ENCODE data around the gene ARHGEF11.
A peak's percentile ranks its signal among the peaks of the same experiment; 100 is the strongest.
"Not testable (repeated sequence)": the region's sequence is repeated elsewhere in the genome, so short reads cannot be mapped to it uniquely, and the experiment has no call there.

Gene ARHGEF11

DNA sequence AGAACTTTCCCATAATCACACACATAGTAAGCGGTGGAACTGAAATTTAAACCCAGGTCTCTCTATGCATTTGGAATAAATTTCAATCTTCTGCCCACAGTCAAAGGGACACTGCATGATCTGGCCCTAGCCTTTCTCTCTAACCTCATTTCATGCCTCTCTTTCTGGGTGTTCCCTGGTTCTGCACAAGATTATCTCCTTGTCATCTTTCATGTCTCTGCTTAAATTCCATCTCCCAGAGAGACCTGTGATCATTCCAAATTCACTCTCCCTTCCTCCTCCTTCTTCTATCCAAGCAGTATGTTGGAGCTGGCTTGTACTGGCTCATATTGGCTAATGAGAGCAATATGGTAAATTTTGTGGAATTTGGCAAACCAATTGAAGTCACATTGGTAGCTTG is 31.9 kb upstream of the ARHGEF11 start:
- Mint-ChIP-seq H3K4me1 (ENCODE audit: low read depth) (peaks cover 6% of the 10 kb centered on the region), H3K4me3 (no peak overlapping the region), H3K27me3 (peaks cover 30% of the 10 kb centered on the region), H3K9me3 (no peaks in the 10 kb centered on the region), H3K36me3 (ENCODE audit: low read depth) (no peaks in the 10 kb centered on the region), H3K27ac (no peak overlapping the region)
- no peak for DNase-seq

- peaks cover 6% of the 10 kb centered on the region for H3K4me1 Mint-ChIP-seq (ENCODE audit: low read depth)
These were observed 28.6 kb upstream of the ARHGEF11 start for GRCh38 chr1:157073944-157074685.

GRCh38 chr1:157069601-157070000 is 24.1 kb upstream of the ARHGEF11 start:
- Mint-ChIP-seq H3K27me3 (peaks cover 48% of the 10 kb centered on the region), H3K4me3 (no peak overlapping the region), H3K9me3 (no peaks in the 10 kb centered on the region), H3K27ac (no peak overlapping the region), H3K36me3 (ENCODE audit: low read depth) (no peaks in the 10 kb centered on the region), H3K4me1 (ENCODE audit: low read depth) (peaks cover 6% of the 10 kb centered on the region)
- no peak for DNase-seq

More at GRCh38 chr1:157073944-157074685, 28.6 kb upstream of the ARHGEF11 start:
- Mint-ChIP-seq H3K27me3 (peaks cover 30% of the 10 kb centered on the region), H3K9me3 (no peaks in the 10 kb centered on the region), H3K4me3 (no peak overlapping the region), H3K36me3 (ENCODE audit: low read depth) (no peaks in the 10 kb centered on the region), H3K27ac (no peak overlapping the region)
- DNase-seq, result peak; percentile 50

DNA sequence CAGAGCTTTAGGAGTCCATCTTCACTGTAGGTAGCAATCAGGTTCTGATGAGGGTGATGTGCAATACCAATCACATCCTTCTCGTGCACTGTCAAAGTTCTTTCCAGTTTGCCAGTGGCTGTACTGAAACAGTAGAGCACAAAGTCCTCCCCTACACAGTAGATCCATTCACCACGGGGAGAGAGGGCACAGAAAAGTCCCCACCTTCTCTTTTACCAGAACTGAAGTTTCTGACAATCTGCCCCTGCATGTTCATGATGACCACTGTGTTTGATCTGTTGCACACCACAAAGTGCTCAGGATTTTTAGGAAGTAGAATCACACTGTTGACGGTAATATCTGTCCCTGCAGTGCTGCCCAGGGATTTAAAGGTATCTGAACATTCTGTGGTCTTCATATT is 13.7 kb upstream of the ARHGEF11 start:
- not testable (repeated sequence) for DNase-seq; H3K27ac Mint-ChIP-seq; H3K4me1 Mint-ChIP-seq (ENCODE audit: low read depth); H3K4me3 Mint-ChIP-seq; H3K36me3 Mint-ChIP-seq (ENCODE audit: low read depth)
- Mint-ChIP-seq H3K9me3 (peaks cover 13% of the 10 kb centered on the region), H3K27me3 (peaks cover 48% of the 10 kb centered on the region)

DNA sequence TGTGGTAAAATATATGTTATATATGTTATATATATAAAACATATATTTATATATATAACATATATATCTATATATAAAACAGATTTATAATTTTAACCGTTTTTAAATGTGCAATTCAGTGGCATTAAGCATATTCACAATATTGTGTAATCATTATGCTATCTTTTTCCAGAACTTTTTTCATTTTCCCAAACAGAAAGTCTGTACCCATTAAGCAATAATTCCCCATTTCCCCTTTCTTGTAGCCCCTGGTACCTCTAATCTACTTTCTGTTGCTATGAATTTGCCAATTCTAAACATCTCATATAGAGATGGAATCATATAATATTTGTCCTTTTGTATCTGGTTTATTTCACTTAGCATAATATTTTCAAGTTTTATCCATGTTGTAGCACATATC is 10.7 kb upstream of the ARHGEF11 start:
- Mint-ChIP-seq H3K4me1 (ENCODE audit: low read depth) (no peaks in the 10 kb centered on the region), H3K27ac (no peak overlapping the region), H3K4me3 (no peak overlapping the region), H3K9me3 (peaks cover 16% of the 10 kb centered on the region), H3K36me3 (ENCODE audit: low read depth) (no peaks in the 10 kb centered on the region), H3K27me3 (peaks cover 59% of the 10 kb centered on the region)
- no peak for DNase-seq

GRCh38 chr1:157055729-157056128 is 10.2 kb upstream of the ARHGEF11 start:
- Mint-ChIP-seq H3K9me3 (peaks cover 12% of the 10 kb centered on the region), H3K27me3 (peaks cover 64% of the 10 kb centered on the region)
- not testable (repeated sequence) for DNase-seq; H3K4me3 Mint-ChIP-seq; H3K36me3 Mint-ChIP-seq (ENCODE audit: low read depth); H3K4me1 Mint-ChIP-seq (ENCODE audit: low read depth); H3K27ac Mint-ChIP-seq

GRCh38 chr1:157050836-157051235 is 5.3 kb upstream of the ARHGEF11 start:
- H3K27ac Mint-ChIP-seq, result no peak overlapping the region
- H3K4me3 Mint-ChIP-seq, result no peak overlapping the region
- H3K27me3 Mint-ChIP-seq, result peaks cover 69% of the 10 kb centered on the region
- peaks cover 8% of the 10 kb centered on the region for H3K4me1 Mint-ChIP-seq (ENCODE audit: low read depth)
- DNase-seq, result no peak
- peaks cover 2% of the 10 kb centered on the region for H3K36me3 Mint-ChIP-seq (ENCODE audit: low read depth)
- peaks cover 9% of the 10 kb centered on the region for H3K9me3 Mint-ChIP-seq

GRCh38 chr1:157047062-157047410 is 1.5 kb upstream of the ARHGEF11 start:
- Mint-ChIP-seq H3K36me3 (ENCODE audit: low read depth) (peaks cover 2% of the 10 kb centered on the region), H3K27ac (no peak overlapping the region), H3K9me3 (peaks cover 4% of the 10 kb centered on the region), H3K4me1 (ENCODE audit: low read depth) (peaks cover 11% of the 10 kb centered on the region), H3K4me3 (no peak overlapping the region), H3K27me3 (peaks cover 84% of the 10 kb centered on the region)
- DNase-seq, result no peak

DNA sequence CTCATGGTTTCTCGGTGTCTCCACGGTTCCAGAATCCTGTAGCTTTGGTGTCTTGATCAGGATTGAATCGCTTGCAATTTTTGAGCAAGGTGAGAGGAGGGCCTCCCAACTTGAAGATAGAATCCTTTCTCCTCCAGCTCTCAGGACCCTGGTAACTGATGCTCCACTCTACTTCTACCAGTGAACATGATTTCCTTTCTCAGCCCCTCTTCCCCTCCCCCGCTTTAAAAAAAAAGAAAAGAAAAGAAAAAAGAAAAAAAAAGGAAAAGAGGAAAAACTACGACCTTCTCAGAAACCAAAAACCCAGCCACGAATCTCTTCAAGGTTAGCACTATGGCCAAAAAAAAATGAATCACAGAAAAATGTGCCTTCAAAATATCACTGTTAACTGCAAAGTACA is 1.2 kb downstream of the ARHGEF11 start:
- Mint-ChIP-seq H3K9me3 (no peaks in the 10 kb centered on the region), H3K27me3 (peaks cover 78% of the 10 kb centered on the region), H3K4me1 (ENCODE audit: low read depth) (peaks cover 11% of the 10 kb centered on the region), H3K36me3 (ENCODE audit: low read depth) (peaks cover 2% of the 10 kb centered on the region), H3K27ac (no peak overlapping the region), H3K4me3 (no peak overlapping the region)
- no peak for DNase-seq

DNA sequence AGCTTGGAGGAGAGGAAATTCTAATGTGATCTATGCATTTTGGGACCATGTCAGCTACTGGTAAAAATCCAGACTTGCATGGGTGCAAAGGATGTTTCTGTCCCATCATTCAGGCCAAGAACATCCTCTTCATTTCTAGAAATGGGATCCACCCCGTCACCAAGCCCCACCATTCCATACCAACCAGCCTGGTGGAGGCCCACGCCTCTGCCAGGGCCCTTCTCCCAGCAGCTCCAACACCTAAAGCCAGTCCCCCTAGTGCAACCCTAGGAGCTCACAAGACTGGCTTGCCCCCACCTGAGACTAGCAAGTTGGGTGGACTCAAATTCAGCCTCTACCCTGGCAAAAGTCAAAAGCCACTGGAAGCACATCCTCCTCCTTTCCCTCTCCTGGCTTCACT is 1.9 kb downstream of the ARHGEF11 start:
- Mint-ChIP-seq H3K4me3 (no peak overlapping the region), H3K4me1 (ENCODE audit: low read depth) (peaks cover 11% of the 10 kb centered on the region), H3K27me3 (peaks cover 75% of the 10 kb centered on the region)

DNA sequence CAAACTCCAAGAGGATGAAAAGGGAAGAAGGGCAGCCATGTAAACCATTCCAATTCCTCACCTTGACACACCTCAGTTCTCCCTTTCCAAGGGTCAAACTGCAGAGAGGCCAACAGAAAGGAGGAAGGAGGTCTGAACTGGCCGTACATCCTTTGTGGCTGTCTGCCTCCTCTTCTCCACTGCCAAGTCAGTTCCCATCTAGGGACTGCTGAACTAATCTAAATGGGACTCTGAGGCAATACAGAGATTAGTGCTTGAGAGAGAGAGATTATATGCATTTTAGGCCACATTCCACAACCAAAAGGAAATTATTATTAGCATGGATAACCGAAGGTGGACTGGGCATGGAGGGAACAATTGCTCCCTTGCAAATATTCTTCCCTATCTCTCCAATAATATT is 2.7 kb downstream of the ARHGEF11 start:
- H3K36me3 Mint-ChIP-seq (ENCODE audit: low read depth), result peaks cover 2% of the 10 kb centered on the region
- H3K4me1 Mint-ChIP-seq (ENCODE audit: low read depth), result peaks cover 11% of the 10 kb centered on the region
- no peak for DNase-seq
- H3K27me3 Mint-ChIP-seq, result peaks cover 73% of the 10 kb centered on the region
- no peaks in the 10 kb centered on the region for H3K9me3 Mint-ChIP-seq
- H3K4me3 Mint-ChIP-seq, result no peak overlapping the region
- H3K27ac Mint-ChIP-seq, result no peak overlapping the region

More for the DNA sequence above, 1.9 kb downstream of the ARHGEF11 start:
- Mint-ChIP-seq H3K36me3 (ENCODE audit: low read depth) (peaks cover 2% of the 10 kb centered on the region), H3K9me3 (no peaks in the 10 kb centered on the region), H3K27ac (no peak overlapping the region)
- DNase-seq, result no peak

GRCh38 chr1:157040802-157041201 is 4.7 kb downstream of the ARHGEF11 start:
- Mint-ChIP-seq H3K36me3 (ENCODE audit: low read depth) (no peaks in the 10 kb centered on the region), H3K4me3 (no peak overlapping the region), H3K27me3 (peaks cover 58% of the 10 kb centered on the region), H3K9me3 (no peaks in the 10 kb centered on the region), H3K27ac (no peak overlapping the region), H3K4me1 (ENCODE audit: low read depth) (peaks cover 4% of the 10 kb centered on the region)
- DNase-seq, result no peak

- Mint-ChIP-seq H3K9me3 (no peaks in the 10 kb centered on the region), H3K27me3 (peaks cover 19% of the 10 kb centered on the region), H3K36me3 (ENCODE audit: low read depth) (no peaks in the 10 kb centered on the region), H3K4me1 (ENCODE audit: low read depth) (no peaks in the 10 kb centered on the region), H3K27ac (no peak overlapping the region), H3K4me3 (no peak overlapping the region)
- no peak for DNase-seq
These were observed 10.4 kb downstream of the ARHGEF11 start for GRCh38 chr1:157035121-157035520.

GRCh38 chr1:157034137-157034800 is 11.3 kb downstream of the ARHGEF11 start:
- Mint-ChIP-seq H3K27ac (no peak overlapping the region), H3K36me3 (ENCODE audit: low read depth) (no peaks in the 10 kb centered on the region), H3K9me3 (no peaks in the 10 kb centered on the region), H3K4me3 (no peak overlapping the region), H3K4me1 (ENCODE audit: low read depth) (no peaks in the 10 kb centered on the region), H3K27me3 (peaks cover 16% of the 10 kb centered on the region)
- no peak for DNase-seq

- Mint-ChIP-seq H3K9me3 (no peaks in the 10 kb centered on the region), H3K36me3 (ENCODE audit: low read depth) (no peaks in the 10 kb centered on the region), H3K27me3 (peaks cover 16% of the 10 kb centered on the region), H3K27ac (no peak overlapping the region), H3K4me3 (no peak overlapping the region), H3K4me1 (ENCODE audit: low read depth) (no peaks in the 10 kb centered on the region)
- no peak for DNase-seq
These were observed 12.1 kb downstream of the ARHGEF11 start for GRCh38 chr1:157033357-157033876.

Measured in activated T-cell treated with anti-CD3 and anti-CD28 coated beads, Interleukin-2, amount 50 U/mL, for 24 hours (primary cell).